Breast epithelium (tissue), 3 donors: ENCODE measurements around the gene OR1A2.

Source experiments
- POLR2A ChIP-seq: fragments of 450-650 bp; IDR thresholded peaks from one replicate; pipeline ENCODE4 v1.6.1; 2016; ENCODE audit warnings: antibody characterized with exemption, mild to moderate bottlenecking, moderate library complexity
- TF ChIP-seq, protein P1 (sequence below), 3 donors: fragments of 450-650 bp; IDR thresholded peaks; one replicate each; pipeline ENCODE4 v1.5.1; 2016 to 2017; ENCODE audit warnings: antibody characterized with exemption in 3 of 3, mild to moderate bottlenecking in 3 of 3, moderate library complexity in 3 of 3

DNA sequence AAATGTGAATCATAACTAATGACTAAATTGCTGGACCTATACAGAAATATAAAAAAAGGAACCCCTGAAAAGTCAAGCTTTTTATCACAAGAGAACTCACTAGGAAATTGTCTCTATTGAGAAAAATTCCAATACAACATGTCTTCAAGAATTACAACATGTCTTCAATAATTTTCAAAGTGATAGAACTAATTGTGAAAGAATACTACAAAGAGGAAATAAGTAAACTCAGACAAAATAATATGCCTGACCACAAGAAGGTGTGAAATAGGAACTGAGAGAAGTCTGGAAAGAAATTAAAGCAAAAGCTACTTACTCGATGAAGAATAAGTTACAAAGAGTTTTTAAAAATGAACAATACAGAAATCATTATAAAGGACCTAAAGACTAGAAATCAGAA is 40.1 kb upstream of the OR1A2 start:
- TF ChIP-seq, protein P1, sequence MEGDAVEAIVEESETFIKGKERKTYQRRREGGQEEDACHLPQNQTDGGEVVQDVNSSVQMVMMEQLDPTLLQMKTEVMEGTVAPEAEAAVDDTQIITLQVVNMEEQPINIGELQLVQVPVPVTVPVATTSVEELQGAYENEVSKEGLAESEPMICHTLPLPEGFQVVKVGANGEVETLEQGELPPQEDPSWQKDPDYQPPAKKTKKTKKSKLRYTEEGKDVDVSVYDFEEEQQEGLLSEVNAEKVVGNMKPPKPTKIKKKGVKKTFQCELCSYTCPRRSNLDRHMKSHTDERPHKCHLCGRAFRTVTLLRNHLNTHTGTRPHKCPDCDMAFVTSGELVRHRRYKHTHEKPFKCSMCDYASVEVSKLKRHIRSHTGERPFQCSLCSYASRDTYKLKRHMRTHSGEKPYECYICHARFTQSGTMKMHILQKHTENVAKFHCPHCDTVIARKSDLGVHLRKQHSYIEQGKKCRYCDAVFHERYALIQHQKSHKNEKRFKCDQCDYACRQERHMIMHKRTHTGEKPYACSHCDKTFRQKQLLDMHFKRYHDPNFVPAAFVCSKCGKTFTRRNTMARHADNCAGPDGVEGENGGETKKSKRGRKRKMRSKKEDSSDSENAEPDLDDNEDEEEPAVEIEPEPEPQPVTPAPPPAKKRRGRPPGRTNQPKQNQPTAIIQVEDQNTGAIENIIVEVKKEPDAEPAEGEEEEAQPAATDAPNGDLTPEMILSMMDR (IDR thresholded peaks at IDR 0.05), result no peak
- TF ChIP-seq POLR2A, result no peak
